SK-N-SH treated with all-trans-retinoic acid at 6 μM for 48 hours (cell line): Measurements from ENCODE around the gene PKD1.

Experiments used
- ATAC-seq: fragments of 200-7000 bp; cut with Tn5 transposase; 3 replicates; pipeline ENCODE4 v1.9.1; 2020; ENCODE audit warnings: mild to moderate bottlenecking, moderate library complexity
- BACH2 ChIP-seq: fragments of 250-450 bp; sonication (Bioruptor Pico); IDR thresholded peaks from 2 replicates; pipeline ENCODE4 v1.9.0; 2021; ENCODE audit warnings: mild to moderate bottlenecking, borderline replicate concordance
- PATZ1 ChIP-seq: fragments of 250-450 bp; sonication (Bioruptor Pico); IDR thresholded peaks from 2 replicates; pipeline ENCODE4 v1.8.0; 2020; ENCODE audit warnings: mild to moderate bottlenecking, moderate library complexity, borderline replicate concordance
- POU6F1 ChIP-seq: fragments of 250-450 bp; sonication (Bioruptor Pico); IDR thresholded peaks from 2 replicates; pipeline ENCODE4 v1.8.0; 2021; ENCODE audit warnings: low read depth, mild to moderate bottlenecking, moderate library complexity, borderline replicate concordance
- RARB ChIP-seq: fragments of 250-450 bp; sonication (Bioruptor Pico); IDR thresholded peaks from 2 replicates; pipeline ENCODE4 v1.8.0; 2021; ENCODE audit warnings: mild to moderate bottlenecking, moderate library complexity
- TCF4 ChIP-seq: fragments of 250-450 bp; sonication (Bioruptor Pico); IDR thresholded peaks from 2 replicates; pipeline ENCODE4 v1.8.0; 2021; ENCODE audit warnings: mild to moderate bottlenecking, moderate library complexity, borderline replicate concordance
- ZFP30 ChIP-seq: fragments of 450-650 bp; formaldehyde crosslinking; IDR thresholded peaks from 2 replicates; pipeline ENCODE4 v1.5.0; 2022; ENCODE audit warnings: mild to moderate bottlenecking, moderate library complexity

Gene PKD1

GRCh38 chr16:2040041-2040786 is 95.5 kb downstream of the PKD1 start (continued):
- no peak for TF ChIP-seq POU6F1 (CRISPR knock-in tag)

GRCh38 chr16:2039274-2040031 is 96.2 kb downstream of the PKD1 start:
- TF ChIP-seq RARB (CRISPR knock-in tag) (no peak), PATZ1 (no peak), ZFP30 (CRISPR knock-in tag) (no peak), BACH2 (CRISPR knock-in tag) (no peak), TCF4 (CRISPR knock-in tag) (no peak)

More at GRCh38 chr16:2039274-2040031, 96.2 kb downstream of the PKD1 start:
- ATAC-seq: no peak
